HEK293T (cell line): ENCODE data around the gene PRRC2B.

Source experiments
- ELF4 ChIP-seq: fragments of 450-650 bp; IDR thresholded peaks from 2 replicates; pipeline ENCODE4 v1.6.1; 2017; ENCODE audit warnings: antibody characterized with exemption
- FOXA1 ChIP-seq: fragments of 450-650 bp; IDR thresholded peaks from 2 replicates; pipeline ENCODE4 v1.6.1; 2016; ENCODE audit warnings: mild to moderate bottlenecking
- FOXM1 ChIP-seq: fragments of 450-650 bp; IDR thresholded peaks from 2 replicates; pipeline ENCODE4 v1.6.1; 2017; ENCODE audit warnings: mild to moderate bottlenecking, borderline replicate concordance
- NFRKB ChIP-seq: fragments of 450-650 bp; IDR thresholded peaks from 2 replicates; pipeline ENCODE4 v1.6.1; 2016; ENCODE audit warnings: mild to moderate bottlenecking, moderate library complexity

- TF ChIP-seq FOXM1 = no peak
- TF ChIP-seq ELF4 = no peak
- no peak for TF ChIP-seq FOXA1
- TF ChIP-seq NFRKB = no peak
Measured at GRCh38 chr9:131402738-131403492, 9.0 kb downstream of the PRRC2B start.
